GM12878 (cell line): ENCODE measurements around the gene CTIF.

Experiments
- RAD21 ChIP-seq: IDR thresholded peaks from 2 replicates; pipeline ENCODE4 v1.6.1; 2011; ENCODE audit warnings: mild to moderate bottlenecking, low read depth, low read length, moderate library complexity; ENCODE audit not compliant: insufficient read depth
- RCOR1 ChIP-seq: conservative IDR thresholded peaks from 2 replicates; pipeline ENCODE4 v1.6.1; 2012; ENCODE audit warnings: low read depth, low read length, improper control_type of control experiment

- TF ChIP-seq RCOR1 (no peak), RAD21 (no peak)
These were observed 326.0 kb downstream of the CTIF start for GRCh38 chr18:48864876-48865275.
